SK-N-SH (cell line): ENCODE data around the gene PCED1A. TPM values are rescaled to one million over a fixed set of nuclear protein-coding genes. Genes with fewer than 3 reads are reported as not detected.

Source experiments
- CTCF ChIA-PET: fragments of 300-600, 350-600 bp; formaldehyde crosslinking; extraction: SDS; loops from one replicate; lab custom pipeline; 2021; lab: Yijun Ruan, JAX
- POLR2A ChIA-PET: fragments of 350-600 bp; sonication (Branson Sonifier 250); formaldehyde crosslinking; extraction: SDS; loops from one replicate; lab custom pipeline; 2020; ENCODE audit warnings: antibody characterized with exemption, inconsistent platforms; lab: Yijun Ruan, JAX
- DNase-seq: peaks from one replicate; pipeline ENCODE4 v3.0.0; 2012
- H2AFZ ChIP-seq: fragments of 200-600 bp; sonication (generic); 2 replicates; pipeline ENCODE4 v1.8.1; 2016; ENCODE audit warnings: antibody characterized with exemption, mild to moderate bottlenecking, low read depth
- H3F3A ChIP-seq: fragments of 200-600 bp; sonication (generic); replicated peaks from 2 replicates; pipeline ENCODE3; 2016; ENCODE audit warnings: antibody characterized with exemption, mild to moderate bottlenecking; ENCODE audit not compliant: insufficient read depth
- H3K27ac ChIP-seq, 2 experiments: fragments of 200-500 bp in 1 of 2; fragments of 200-600 bp in 1 of 2; sonication (Bioruptor generic) in 1 of 2; sonication (generic), shearing (Covaris generic) in 1 of 2; 2 replicates each; pipeline versions ENCODE4 v1.5.1 to v1.6.1; 2014 to 2016; ENCODE audit warnings: low read depth in 2 of 2, inconsistent platforms in 1 of 2, low read length in 1 of 2, mild to moderate bottlenecking in 1 of 2, mixed read lengths in 1 of 2
- H3K27me3 ChIP-seq: fragments of 200-600 bp; sonication (generic), shearing (Covaris generic); 2 replicates; pipeline ENCODE4 v1.6.1; 2016; ENCODE audit warnings: mixed run types; ENCODE audit not compliant: insufficient read depth
- H3K36me3 ChIP-seq, 2 experiments: fragments of 200-500 bp in 1 of 2; fragments of 200-600 bp in 1 of 2; sonication (Bioruptor generic) in 1 of 2; sonication (generic) in 1 of 2; replicated peaks in 1 of 2; 2 replicates each; pipeline versions ENCODE3 to v1.5.1; 2014 to 2016; ENCODE audit warnings: low read length in 1 of 2, mild to moderate bottlenecking in 1 of 2; ENCODE audit not compliant: insufficient read depth in 2 of 2, control insufficient read depth in 1 of 2
- H3K4me1 ChIP-seq, 2 experiments: fragments of 200-500 bp in 1 of 2; fragments of 200-600 bp in 1 of 2; sonication (Bioruptor generic) in 1 of 2; sonication (generic), shearing (Covaris generic) in 1 of 2; 2 replicates each; pipeline versions ENCODE4 v1.5.1 to v1.6.1; 2014 to 2016; ENCODE audit warnings: low read depth in 1 of 2, low read length in 1 of 2, mixed run types in 1 of 2; ENCODE audit not compliant: insufficient read depth in 2 of 2, control insufficient read depth in 1 of 2
- H3K4me2 ChIP-seq: fragments of 200-600 bp; sonication (generic), shearing (Covaris generic); 2 replicates; pipeline ENCODE4 v1.6.1; 2017; ENCODE audit warnings: mixed run types
- H3K4me3 ChIP-seq, 2 experiments: fragments of 200-500 bp in 1 of 2; fragments of 200-600 bp in 1 of 2; sonication (Bioruptor generic) in 1 of 2; sonication (generic), shearing (Covaris generic) in 1 of 2; 2 replicates each; pipeline versions ENCODE4 v1.5.1 to v1.8.1; 2014 to 2016; ENCODE audit warnings: low read depth in 2 of 2, inconsistent platforms in 1 of 2, low read length in 1 of 2, mild to moderate bottlenecking in 1 of 2, mixed read lengths in 1 of 2, moderate library complexity in 1 of 2
- H3K79me2 ChIP-seq: fragments of 200-600 bp; sonication (generic); 2 replicates; pipeline ENCODE4 v1.8.1; 2017; ENCODE audit warnings: mild to moderate bottlenecking; ENCODE audit not compliant: insufficient read depth
- H3K9ac ChIP-seq: fragments of 200-600 bp; sonication (generic); 2 replicates; pipeline ENCODE4 v1.6.1; 2017; ENCODE audit warnings: mixed run types
- H3K9me2 ChIP-seq: fragments of 200-600 bp; sonication (generic); 2 replicates; pipeline ENCODE4 v1.6.1; 2017; ENCODE audit warnings: mixed run types
- H3K9me3 ChIP-seq: fragments of 200-600 bp; sonication (generic); 2 replicates; pipeline ENCODE4 v1.6.1; 2017; ENCODE audit warnings: mixed run types, mild to moderate bottlenecking, moderate library complexity
- H4K20me1 ChIP-seq: fragments of 200-600 bp; sonication (generic); 2 replicates; pipeline ENCODE4 v1.6.1; 2017; ENCODE audit warnings: mild to moderate bottlenecking, mixed run types; ENCODE audit not compliant: insufficient read depth
- CHD2 ChIP-seq: fragments of 150-350 bp; IDR thresholded peaks from 2 replicates; pipeline ENCODE4 v1.6.1; 2018; ENCODE audit warnings: low read length; ENCODE audit not compliant: partially characterized antibody
- ELF1 ChIP-seq: IDR thresholded peaks from 2 replicates; pipeline ENCODE4 v1.4.0; 2012
- EP300 ChIP-seq, 2 experiments: IDR thresholded peaks; 2 replicates each; pipeline versions ENCODE4 v1.4.0 to v1.6.1; 2012; ENCODE audit warnings: borderline replicate concordance in 1 of 2, low read depth in 1 of 2, low read length in 1 of 2
- FOSL2 ChIP-seq: IDR thresholded peaks from 2 replicates; pipeline ENCODE4 v1.4.0; 2012; ENCODE audit warnings: low read depth, mild to moderate bottlenecking, moderate library complexity, borderline replicate concordance
- FOXM1 ChIP-seq: IDR thresholded peaks from 2 replicates; pipeline ENCODE4 v1.4.0; 2012; ENCODE audit warnings: low read depth, mild to moderate bottlenecking
- GABPA ChIP-seq: IDR thresholded peaks from 2 replicates; pipeline ENCODE4 v1.4.0; 2012; ENCODE audit warnings: low read depth, mild to moderate bottlenecking
- JUND ChIP-seq: IDR thresholded peaks from 2 replicates; pipeline ENCODE4 v1.4.0; 2012
- MEF2A ChIP-seq: IDR thresholded peaks from 2 replicates; pipeline ENCODE4 v1.4.0; 2012; ENCODE audit warnings: low read depth, borderline replicate concordance
- MXI1 ChIP-seq: IDR thresholded peaks from 2 replicates; pipeline ENCODE4 v1.6.1; 2012; ENCODE audit warnings: mild to moderate bottlenecking, low read depth, low read length, improper control_type of control experiment
- NFIC ChIP-seq: IDR thresholded peaks from 2 replicates; pipeline ENCODE4 v1.4.0; 2012; ENCODE audit warnings: borderline replicate concordance
- PBX3 ChIP-seq: IDR thresholded peaks from 2 replicates; pipeline ENCODE4; 2012
- RAD21 ChIP-seq: IDR thresholded peaks from 2 replicates; pipeline ENCODE4 v1.6.1; 2012; ENCODE audit warnings: mild to moderate bottlenecking, low read length
- RCOR1 ChIP-seq: fragments of 150-350 bp; IDR thresholded peaks from 2 replicates; pipeline ENCODE4 v1.6.1; 2017; ENCODE audit warnings: antibody characterized with exemption, low read length
- RFX5 ChIP-seq: IDR thresholded peaks from 2 replicates; pipeline ENCODE4 v1.6.1; 2012; ENCODE audit warnings: mild to moderate bottlenecking, improper control_type of control experiment, low read length
- RXRA ChIP-seq: IDR thresholded peaks from 2 replicates; pipeline ENCODE4 v1.4.0; 2012; ENCODE audit warnings: low read depth, mild to moderate bottlenecking, borderline replicate concordance
- TAF1 ChIP-seq: IDR thresholded peaks from 2 replicates; pipeline ENCODE4 v1.6.1; 2012; ENCODE audit warnings: low read depth, mild to moderate bottlenecking, low read length, moderate library complexity, borderline replicate concordance
- USF1 ChIP-seq: IDR thresholded peaks from 2 replicates; pipeline ENCODE4 v1.4.0; 2012; ENCODE audit warnings: low read depth, borderline replicate concordance
- USF2 ChIP-seq: fragments of 150-350 bp; IDR thresholded peaks from 2 replicates; pipeline ENCODE4 v1.6.1; 2017; ENCODE audit warnings: antibody characterized with exemption, low read length, low read depth, borderline replicate concordance
- WGBS: methylation state at CpG from one replicate; pipeline ENCODE4 v1.1.6; 2017; ENCODE audit warnings: low lambda C conversion rate; 5-methylcytosine and 5-hydroxymethylcytosine counted together
- polyA plus RNA-seq, 3 experiments: library from polyadenylated mRNA; depleted of rRNA; stranded (reverse); fragments of >200 nt; gene quantifications; 2 replicates each; pipeline ENCODE4 v1.2.3, GENCODE V29; 2012
- TF ChIP-seq, protein P1 (sequence below): IDR thresholded peaks from 2 replicates; pipeline ENCODE4 v1.6.1; 2012; ENCODE audit warnings: mild to moderate bottlenecking, low read depth, low read length, moderate library complexity
- TF ChIP-seq, protein P2 (sequence below): fragments of 150-350 bp; IDR thresholded peaks from 2 replicates; pipeline ENCODE4 v1.6.1; 2016; ENCODE audit warnings: mild to moderate bottlenecking, low read depth, low read length

The PCED1A gene
- polyA plus RNA-seq, 1 of the 3 experiments (the other 2 are of a cell fraction), result 65.2 TPM

- TF ChIP-seq, protein P1, sequence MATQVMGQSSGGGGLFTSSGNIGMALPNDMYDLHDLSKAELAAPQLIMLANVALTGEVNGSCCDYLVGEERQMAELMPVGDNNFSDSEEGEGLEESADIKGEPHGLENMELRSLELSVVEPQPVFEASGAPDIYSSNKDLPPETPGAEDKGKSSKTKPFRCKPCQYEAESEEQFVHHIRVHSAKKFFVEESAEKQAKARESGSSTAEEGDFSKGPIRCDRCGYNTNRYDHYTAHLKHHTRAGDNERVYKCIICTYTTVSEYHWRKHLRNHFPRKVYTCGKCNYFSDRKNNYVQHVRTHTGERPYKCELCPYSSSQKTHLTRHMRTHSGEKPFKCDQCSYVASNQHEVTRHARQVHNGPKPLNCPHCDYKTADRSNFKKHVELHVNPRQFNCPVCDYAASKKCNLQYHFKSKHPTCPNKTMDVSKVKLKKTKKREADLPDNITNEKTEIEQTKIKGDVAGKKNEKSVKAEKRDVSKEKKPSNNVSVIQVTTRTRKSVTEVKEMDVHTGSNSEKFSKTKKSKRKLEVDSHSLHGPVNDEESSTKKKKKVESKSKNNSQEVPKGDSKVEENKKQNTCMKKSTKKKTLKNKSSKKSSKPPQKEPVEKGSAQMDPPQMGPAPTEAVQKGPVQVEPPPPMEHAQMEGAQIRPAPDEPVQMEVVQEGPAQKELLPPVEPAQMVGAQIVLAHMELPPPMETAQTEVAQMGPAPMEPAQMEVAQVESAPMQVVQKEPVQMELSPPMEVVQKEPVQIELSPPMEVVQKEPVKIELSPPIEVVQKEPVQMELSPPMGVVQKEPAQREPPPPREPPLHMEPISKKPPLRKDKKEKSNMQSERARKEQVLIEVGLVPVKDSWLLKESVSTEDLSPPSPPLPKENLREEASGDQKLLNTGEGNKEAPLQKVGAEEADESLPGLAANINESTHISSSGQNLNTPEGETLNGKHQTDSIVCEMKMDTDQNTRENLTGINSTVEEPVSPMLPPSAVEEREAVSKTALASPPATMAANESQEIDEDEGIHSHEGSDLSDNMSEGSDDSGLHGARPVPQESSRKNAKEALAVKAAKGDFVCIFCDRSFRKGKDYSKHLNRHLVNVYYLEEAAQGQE, result no peak
- TF ChIP-seq NFIC (no peak), RXRA (no peak), MEF2A (no peak), FOSL2 (no peak), ELF1 (no peak), FOXM1 (no peak), USF1 (no peak), EP300 (IDR thresholded peaks at IDR 0.05; ENCODE audit: borderline replicate concordance in 1 of 2, low read depth in 1 of 2, low read length in 1 of 2) (no peak), CHD2 (no peak)
These were observed 40.2 kb upstream of the PCED1A start (continued) for GRCh38 chr20:2880650-2881049.

DNA sequence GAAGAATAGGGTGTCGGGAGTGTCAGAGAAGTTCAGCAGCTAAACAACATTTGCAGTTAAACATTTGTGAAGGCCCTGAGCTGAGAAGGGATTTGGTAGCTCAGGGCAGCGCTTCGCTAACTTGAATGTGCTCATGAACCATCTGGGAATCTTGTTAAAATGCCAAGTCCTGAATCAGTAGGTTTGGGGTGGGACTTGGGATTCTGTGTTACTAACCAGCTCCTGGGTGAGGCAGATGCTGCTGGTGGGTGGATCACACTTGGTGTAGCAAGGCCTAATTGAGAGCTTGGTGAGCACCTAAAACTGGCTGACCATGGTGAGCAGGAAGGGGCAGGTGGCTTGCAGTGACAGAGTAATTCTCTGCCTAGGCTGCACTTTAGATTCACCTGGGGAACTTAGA lies 38.7 kb upstream of the PCED1A start:
- CTCF ChIA-PET, result interaction anchor here (0.9 to 1.5 kb wide), 4 partner anchors 28 to 175 kb away, joined by 3 to 4 read pairs (median 3); no protein-coding TSS in a partner anchor
- Histone ChIP-seq H3K9me2 (no peaks in the 10 kb centered on the region), H4K20me1 (peaks cover 35% of the 10 kb centered on the region), H3K27ac (no peak overlapping the region), H3F3A (no peaks in the 10 kb centered on the region), H3K9me3 (no peaks in the 10 kb centered on the region), H3K4me1 (peaks cover 7 to 9% of the 10 kb centered on the region in 2 experiments; a peak in 3 of 4 replicates), H2AFZ (no peak overlapping the region), H3K4me2 (no peak overlapping the region), H3K27me3 (no peaks in the 10 kb centered on the region), H3K36me3 (peaks cover 3 to 5% of the 10 kb centered on the region in 2 experiments), H3K79me2 (peaks cover 94% of the 10 kb centered on the region), H3K4me3 (no peak overlapping the region), H3K9ac (no peak overlapping the region)
- DNase-seq, result no peak
- WGBS, result 95% methylated on average over 3 of the region's 3 CpGs
- POLR2A ChIA-PET, result interaction anchor here (0.9 kb wide), 1 partner anchor 8 kb away, joined by 3 read pairs; no protein-coding TSS in a partner anchor
- no peak for TF ChIP-seq TAF1
- TF ChIP-seq, protein P2, sequence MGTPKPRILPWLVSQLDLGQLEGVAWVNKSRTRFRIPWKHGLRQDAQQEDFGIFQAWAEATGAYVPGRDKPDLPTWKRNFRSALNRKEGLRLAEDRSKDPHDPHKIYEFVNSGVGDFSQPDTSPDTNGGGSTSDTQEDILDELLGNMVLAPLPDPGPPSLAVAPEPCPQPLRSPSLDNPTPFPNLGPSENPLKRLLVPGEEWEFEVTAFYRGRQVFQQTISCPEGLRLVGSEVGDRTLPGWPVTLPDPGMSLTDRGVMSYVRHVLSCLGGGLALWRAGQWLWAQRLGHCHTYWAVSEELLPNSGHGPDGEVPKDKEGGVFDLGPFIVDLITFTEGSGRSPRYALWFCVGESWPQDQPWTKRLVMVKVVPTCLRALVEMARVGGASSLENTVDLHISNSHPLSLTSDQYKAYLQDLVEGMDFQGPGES, result no peak
- no peak for TF ChIP-seq USF2
- no peak for TF ChIP-seq GABPA
- TF ChIP-seq RCOR1, result no peak
- no peak for TF ChIP-seq USF1
- TF ChIP-seq RAD21, result no peak
- no peak for TF ChIP-seq RFX5
- no peak for TF ChIP-seq MXI1
- TF ChIP-seq FOXM1, result no peak
- TF ChIP-seq FOSL2, result no peak
- no peak for TF ChIP-seq PBX3
- no peak for TF ChIP-seq JUND
